NCI-H128 (cell line): Measurements from ENCODE around the gene WDR45.

Experiments used
- DNase-seq: peaks from one replicate; lab custom pipeline; 2025; ENCODE audit not compliant: unreplicated experiment; lab: John Stamatoyannopoulos, UW

WDR45 gene

DNA sequence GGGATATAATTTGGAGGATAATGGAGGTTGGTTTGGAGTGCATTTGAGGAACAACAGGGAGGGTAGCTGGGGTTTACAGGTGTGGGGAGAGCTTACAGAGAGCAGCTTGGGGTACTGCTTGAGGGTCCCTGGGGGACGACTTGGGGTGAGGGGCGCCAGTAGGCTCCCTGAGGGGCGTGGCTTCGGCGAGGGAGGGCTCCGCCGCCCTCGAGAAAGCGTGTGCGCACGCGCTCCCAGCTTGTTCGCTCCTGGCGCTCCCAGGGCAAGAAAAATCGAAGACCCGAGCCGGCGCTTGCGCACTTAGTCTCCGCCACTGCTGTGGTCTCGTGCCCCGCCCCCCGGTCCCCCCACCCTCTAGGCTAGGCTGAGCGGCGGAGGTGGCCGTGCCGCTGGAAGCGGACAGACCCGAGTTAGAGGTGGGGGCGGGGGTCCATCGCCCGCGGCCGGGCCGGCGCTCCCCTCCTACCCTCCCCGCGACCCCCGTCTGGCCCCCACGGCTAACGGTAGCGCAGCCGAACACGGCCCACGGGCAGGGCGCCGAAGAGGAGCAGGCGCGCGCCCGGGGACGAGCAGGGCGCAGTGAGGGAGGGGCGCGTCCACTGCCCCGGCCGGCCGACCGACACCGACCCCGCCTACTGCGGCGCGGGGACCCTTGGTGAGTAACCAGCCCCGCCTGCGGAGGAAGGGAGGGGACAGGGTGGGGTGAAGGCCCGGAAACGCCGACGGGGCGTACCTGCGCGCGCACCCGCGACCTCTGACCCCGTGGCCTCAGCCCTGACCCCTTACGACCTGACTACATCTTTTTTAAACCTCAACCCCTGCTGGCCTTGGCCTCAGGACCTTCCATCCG, 26.2 kb downstream of the WDR45 start:
- DNase-seq = peak; percentile 79

DNA sequence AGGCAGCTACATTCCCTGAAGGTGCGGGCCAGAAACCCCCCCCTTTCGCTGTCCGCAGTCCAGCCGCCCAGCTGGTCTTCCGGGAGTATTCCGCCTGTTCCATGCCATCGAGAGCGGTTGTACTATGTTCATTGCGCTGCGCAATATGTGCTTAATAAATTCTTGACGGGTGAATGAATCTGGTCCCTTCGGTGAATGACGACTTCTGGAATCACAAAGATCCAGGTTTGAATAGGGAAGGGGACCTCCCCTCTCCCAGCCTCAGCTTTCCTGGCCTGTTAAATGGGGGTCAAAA, 35.8 kb downstream of the WDR45 start:
- DNase-seq = no peak

DNA sequence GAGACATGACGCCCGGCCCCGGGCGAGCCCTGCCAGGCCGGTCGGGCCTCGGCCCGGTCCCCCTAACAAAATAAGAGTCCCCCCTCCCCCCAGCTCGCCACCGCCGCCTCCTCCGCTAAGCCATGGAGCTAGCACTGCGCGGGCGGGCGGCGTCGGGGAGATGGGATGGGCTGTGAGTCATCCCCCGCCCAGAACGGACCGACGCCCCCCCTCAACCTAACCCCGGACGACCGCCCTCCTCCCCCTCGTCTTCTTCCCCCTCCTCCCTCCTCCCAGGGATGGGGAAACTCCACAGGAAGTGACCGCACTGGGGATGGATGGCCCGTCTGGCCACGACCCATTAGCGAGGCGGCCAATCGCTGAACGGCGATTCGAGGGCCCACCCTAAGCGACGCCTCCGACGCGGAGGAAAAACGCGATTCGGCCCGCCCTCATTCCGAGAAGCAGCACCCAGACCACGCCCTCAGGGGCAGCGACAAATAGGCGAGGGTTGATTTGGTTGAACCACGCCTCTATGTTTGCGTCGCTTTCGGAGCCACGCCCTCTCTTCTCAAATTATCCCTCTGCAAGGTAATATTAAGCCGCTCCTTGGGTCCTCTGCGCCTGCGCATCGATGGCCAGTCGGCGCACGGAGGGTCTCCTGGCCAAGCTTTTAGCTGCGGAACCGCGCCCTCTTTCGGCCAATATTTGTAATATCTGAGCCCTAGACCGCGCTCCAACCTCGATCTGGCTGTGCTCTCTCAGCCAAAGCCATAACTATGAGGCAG, 36.3 kb downstream of the WDR45 start, which contains the start of gene TFE3:
TSS of gene TFE3 (minus strand) at position 138 of the 767 bp plus-strand sequence. CDS start at position 7, 131 bp downstream.
- DNase-seq = peak; percentile 97

GRCh38 chrX:49042581-49043219, 37.0 kb downstream of the WDR45 start:
- DNase-seq = no peak

- no peak for DNase-seq
Observed at GRCh38 chrX:49041744-49042580, 37.7 kb downstream of the WDR45 start.

DNA sequence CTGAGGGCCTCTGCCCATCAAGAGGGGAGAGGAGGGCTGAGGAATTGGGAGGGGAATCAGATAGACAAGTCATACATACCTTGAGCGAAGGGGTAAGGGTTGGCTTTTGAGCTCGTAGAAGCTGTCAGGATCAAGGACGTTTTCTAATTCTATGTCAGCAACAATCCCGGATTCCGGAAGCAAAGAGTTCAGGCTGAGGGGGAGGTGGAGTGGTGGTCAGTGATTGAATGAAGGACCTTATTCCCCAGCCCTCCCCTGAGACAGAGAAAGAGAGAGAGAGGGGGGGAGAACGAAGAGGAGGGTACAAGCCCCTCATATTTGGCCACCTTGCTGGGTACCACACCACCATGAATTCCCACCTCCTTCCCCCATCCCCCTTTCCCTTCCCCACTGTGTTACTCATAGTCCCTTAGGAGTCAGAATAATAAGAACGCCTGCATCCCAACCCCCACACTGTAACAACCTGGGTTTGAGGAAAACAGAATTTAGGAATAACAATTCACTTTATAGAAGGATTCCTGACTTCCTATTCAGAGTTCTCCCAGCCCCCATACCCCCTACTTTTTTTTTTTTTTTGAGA, 39.2 kb downstream of the WDR45 start:
- no peak for DNase-seq

- DNase-seq = peak; percentile 14
Observed at GRCh38 chrX:49039598-49040375, 39.9 kb downstream of the WDR45 start.

- no peak for DNase-seq
Observed at GRCh38 chrX:49037883-49038475, 41.7 kb downstream of the WDR45 start.

GRCh38 chrX:49030283-49030682, 49.4 kb downstream of the WDR45 start:
- DNase-seq = no peak

DNA sequence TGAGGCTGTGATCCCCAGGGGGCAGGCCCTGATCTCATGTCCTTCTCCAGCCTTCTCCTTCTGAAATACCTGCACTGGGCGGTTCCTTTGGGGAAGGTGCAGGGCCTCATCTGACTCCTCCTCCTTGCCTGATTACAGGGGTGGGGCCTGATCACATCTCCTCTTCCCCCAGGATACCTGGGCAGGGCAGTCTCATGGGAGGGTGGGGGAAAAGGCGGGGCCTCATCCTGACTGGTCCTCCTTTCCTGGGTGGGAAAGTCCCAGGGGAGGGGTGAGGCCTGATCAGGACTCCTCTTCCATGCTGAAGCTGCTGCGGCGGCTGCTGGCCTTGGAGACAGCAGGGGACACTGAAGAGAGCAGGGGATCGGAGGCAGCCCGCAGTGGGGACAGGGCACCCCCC, 49.8 kb downstream of the WDR45 start:
- no peak for DNase-seq
